ENCODE measurements around the gene RNF175.

The RNF175 gene

GRCh38 chr4:153771046-153771445 is 11.2 kb upstream of the RNF175 start:
- Histone ChIP-seq H3K9me3 (ENCODE audit: control insufficient read depth in 1 of 2, low read length in 2 of 2) (no peaks in the 10 kb centered on the region), H3K36me3 (ENCODE audit: control insufficient read depth in 1 of 2, insufficient read depth in 2 of 2, low read length in 2 of 2) (no peaks in the 10 kb centered on the region), H3K4me3 (ENCODE audit: low read depth in 1 of 2, low read length in 2 of 2) (no peak overlapping the region), H3K27me3 (ENCODE audit: control insufficient read depth in 1 of 2, insufficient read depth in 2 of 2, low read length in 2 of 2) (no peaks in the 10 kb centered on the region), H3K9ac (ENCODE audit: low read depth in 1 of 2, low read length in 2 of 2) (no peak overlapping the region), H3K27ac (ENCODE audit: low read depth, low read length) (no peak overlapping the region), H3K4me1 (ENCODE audit: control insufficient read depth in 1 of 2, insufficient read depth in 2 of 2, low read length in 2 of 2) (no peaks in the 10 kb centered on the region)

GRCh38 chr4:153766758-153767157 is 6.9 kb upstream of the RNF175 start:
- no peak overlapping the region for H3K4me3 ChIP-seq (ENCODE audit: low read depth in 1 of 2, low read length in 2 of 2)
- no peak overlapping the region for H3K9ac ChIP-seq (ENCODE audit: low read depth in 1 of 2, low read length in 2 of 2)
- no peaks in the 10 kb centered on the region for H3K27me3 ChIP-seq (ENCODE audit: control insufficient read depth in 1 of 2, insufficient read depth in 2 of 2, low read length in 2 of 2)
- H3K27ac ChIP-seq (ENCODE audit: low read depth, low read length): no peak overlapping the region
- H3K36me3 ChIP-seq (ENCODE audit: control insufficient read depth in 1 of 2, insufficient read depth in 2 of 2, low read length in 2 of 2): no peaks in the 10 kb centered on the region
- H3K9me3 ChIP-seq (ENCODE audit: control insufficient read depth in 1 of 2, low read length in 2 of 2): no peaks in the 10 kb centered on the region
- no peaks in the 10 kb centered on the region for H3K4me1 ChIP-seq (ENCODE audit: control insufficient read depth in 1 of 2, insufficient read depth in 2 of 2, low read length in 2 of 2)

- Histone ChIP-seq H3K9ac (ENCODE audit: low read depth in 1 of 2, low read length in 2 of 2) (no peak overlapping the region), H3K9me3 (ENCODE audit: control insufficient read depth in 1 of 2, low read length in 2 of 2) (no peaks in the 10 kb centered on the region), H3K27ac (ENCODE audit: low read depth, low read length) (no peak overlapping the region), H3K27me3 (ENCODE audit: control insufficient read depth in 1 of 2, insufficient read depth in 2 of 2, low read length in 2 of 2) (peaks cover 0 to 3% of the 10 kb centered on the region in 2 donors), H3K4me1 (ENCODE audit: control insufficient read depth in 1 of 2, insufficient read depth in 2 of 2, low read length in 2 of 2) (no peaks in the 10 kb centered on the region), H3K36me3 (ENCODE audit: control insufficient read depth in 1 of 2, insufficient read depth in 2 of 2, low read length in 2 of 2) (no peaks in the 10 kb centered on the region), H3K4me3 (ENCODE audit: low read depth in 1 of 2, low read length in 2 of 2) (no peak overlapping the region)
Observed at GRCh38 chr4:153765894-153766293, 6.1 kb upstream of the RNF175 start.

GRCh38 chr4:153764601-153765368 is 5.0 kb upstream of the RNF175 start:
- Histone ChIP-seq H3K27ac (ENCODE audit: low read depth, low read length) (no peak overlapping the region), H3K4me3 (ENCODE audit: low read depth in 1 of 2, low read length in 2 of 2) (no peak overlapping the region)

GRCh38 chr4:153763404-153763803 is 3.6 kb upstream of the RNF175 start:
- H3K4me1 ChIP-seq (ENCODE audit: control insufficient read depth in 1 of 2, insufficient read depth in 2 of 2, low read length in 2 of 2): peaks cover 3 to 5% of the 10 kb centered on the region in 2 donors
- peaks cover 21 to 23% of the 10 kb centered on the region in 2 donors for H3K27me3 ChIP-seq (ENCODE audit: control insufficient read depth in 1 of 2, insufficient read depth in 2 of 2, low read length in 2 of 2)
- no peak overlapping the region for H3K9ac ChIP-seq (ENCODE audit: low read depth in 1 of 2, low read length in 2 of 2)
- H3K4me3 ChIP-seq (ENCODE audit: low read depth in 1 of 2, low read length in 2 of 2): no peak overlapping the region
- no peak overlapping the region for H3K27ac ChIP-seq (ENCODE audit: low read depth, low read length)
- no peaks in the 10 kb centered on the region for H3K9me3 ChIP-seq (ENCODE audit: control insufficient read depth in 1 of 2, low read length in 2 of 2)
- H3K36me3 ChIP-seq (ENCODE audit: control insufficient read depth in 1 of 2, insufficient read depth in 2 of 2, low read length in 2 of 2): no peaks in the 10 kb centered on the region

More at GRCh38 chr4:153764601-153765368, 5.0 kb upstream of the RNF175 start:
- Histone ChIP-seq H3K27me3 (ENCODE audit: control insufficient read depth in 1 of 2, insufficient read depth in 2 of 2, low read length in 2 of 2) (peaks cover 9% of the 10 kb centered on the region in 2 donors), H3K9me3 (ENCODE audit: control insufficient read depth in 1 of 2, low read length in 2 of 2) (no peaks in the 10 kb centered on the region), H3K9ac (ENCODE audit: low read depth in 1 of 2, low read length in 2 of 2) (no peak overlapping the region), H3K4me1 (ENCODE audit: control insufficient read depth in 1 of 2, insufficient read depth in 2 of 2, low read length in 2 of 2) (no peaks in the 10 kb centered on the region), H3K36me3 (ENCODE audit: control insufficient read depth in 1 of 2, insufficient read depth in 2 of 2, low read length in 2 of 2) (no peaks in the 10 kb centered on the region)

GRCh38 chr4:153758688-153759406 is 977 bp downstream of the RNF175 start:
- no peaks in the 10 kb centered on the region for H3K9me3 ChIP-seq (ENCODE audit: control insufficient read depth in 1 of 2, low read length in 2 of 2)
- H3K36me3 ChIP-seq (ENCODE audit: control insufficient read depth in 1 of 2, insufficient read depth in 2 of 2, low read length in 2 of 2): no peaks in the 10 kb centered on the region
- no peak overlapping the region for H3K27ac ChIP-seq (ENCODE audit: low read depth, low read length)
- peak overlapping the region in 1 of 2 donors; percentile 22 for H3K4me3 ChIP-seq (ENCODE audit: low read depth in 1 of 2, low read length in 2 of 2)
- no peak overlapping the region for H3K9ac ChIP-seq (ENCODE audit: low read depth in 1 of 2, low read length in 2 of 2)
- H3K27me3 ChIP-seq (ENCODE audit: control insufficient read depth in 1 of 2, insufficient read depth in 2 of 2, low read length in 2 of 2): peaks cover 26 to 35% of the 10 kb centered on the region in 2 donors
- peaks cover 3 to 5% of the 10 kb centered on the region in 2 donors for H3K4me1 ChIP-seq (ENCODE audit: control insufficient read depth in 1 of 2, insufficient read depth in 2 of 2, low read length in 2 of 2)

GRCh38 chr4:153758136-153758535 is 1.7 kb downstream of the RNF175 start:
- peaks cover 26 to 35% of the 10 kb centered on the region in 2 donors for H3K27me3 ChIP-seq (ENCODE audit: control insufficient read depth in 1 of 2, insufficient read depth in 2 of 2, low read length in 2 of 2)
- no peak overlapping the region for H3K9ac ChIP-seq (ENCODE audit: low read depth in 1 of 2, low read length in 2 of 2)
- peaks cover 3 to 5% of the 10 kb centered on the region in 2 donors for H3K4me1 ChIP-seq (ENCODE audit: control insufficient read depth in 1 of 2, insufficient read depth in 2 of 2, low read length in 2 of 2)
- H3K36me3 ChIP-seq (ENCODE audit: control insufficient read depth in 1 of 2, insufficient read depth in 2 of 2, low read length in 2 of 2): no peaks in the 10 kb centered on the region
- no peaks in the 10 kb centered on the region for H3K9me3 ChIP-seq (ENCODE audit: control insufficient read depth in 1 of 2, low read length in 2 of 2)
- H3K4me3 ChIP-seq (ENCODE audit: low read depth in 1 of 2, low read length in 2 of 2): no peak overlapping the region
- no peak overlapping the region for H3K27ac ChIP-seq (ENCODE audit: low read depth, low read length)

- H3K4me1 ChIP-seq (ENCODE audit: control insufficient read depth in 1 of 2, insufficient read depth in 2 of 2, low read length in 2 of 2): peaks cover 3 to 5% of the 10 kb centered on the region in 2 donors
- no peak overlapping the region for H3K4me3 ChIP-seq (ENCODE audit: low read depth in 1 of 2, low read length in 2 of 2)
- H3K36me3 ChIP-seq (ENCODE audit: control insufficient read depth in 1 of 2, insufficient read depth in 2 of 2, low read length in 2 of 2): no peaks in the 10 kb centered on the region
Observed at GRCh38 chr4:153757407-153757806, 2.4 kb downstream of the RNF175 start.

GRCh38 chr4:153755186-153755585 is 4.6 kb downstream of the RNF175 start:
- no peak overlapping the region for H3K9ac ChIP-seq (ENCODE audit: low read depth in 1 of 2, low read length in 2 of 2)
- no peak overlapping the region for H3K27ac ChIP-seq (ENCODE audit: low read depth, low read length)
- no peaks in the 10 kb centered on the region for H3K9me3 ChIP-seq (ENCODE audit: control insufficient read depth in 1 of 2, low read length in 2 of 2)
- peaks cover 3 to 5% of the 10 kb centered on the region in 2 donors for H3K4me1 ChIP-seq (ENCODE audit: control insufficient read depth in 1 of 2, insufficient read depth in 2 of 2, low read length in 2 of 2)
- peaks cover 18 to 41% of the 10 kb centered on the region in 2 donors for H3K27me3 ChIP-seq (ENCODE audit: control insufficient read depth in 1 of 2, insufficient read depth in 2 of 2, low read length in 2 of 2)
- H3K4me3 ChIP-seq (ENCODE audit: low read depth in 1 of 2, low read length in 2 of 2): no peak overlapping the region
- H3K36me3 ChIP-seq (ENCODE audit: control insufficient read depth in 1 of 2, insufficient read depth in 2 of 2, low read length in 2 of 2): no peaks in the 10 kb centered on the region

More at GRCh38 chr4:153757407-153757806, 2.4 kb downstream of the RNF175 start:
- Histone ChIP-seq H3K9me3 (ENCODE audit: control insufficient read depth in 1 of 2, low read length in 2 of 2) (no peaks in the 10 kb centered on the region), H3K9ac (ENCODE audit: low read depth in 1 of 2, low read length in 2 of 2) (no peak overlapping the region), H3K27me3 (ENCODE audit: control insufficient read depth in 1 of 2, insufficient read depth in 2 of 2, low read length in 2 of 2) (peaks cover 26 to 40% of the 10 kb centered on the region in 2 donors), H3K27ac (ENCODE audit: low read depth, low read length) (no peak overlapping the region)

GRCh38 chr4:153750197-153750817 is 9.5 kb downstream of the RNF175 start:
- H3K9me3 ChIP-seq (ENCODE audit: control insufficient read depth in 1 of 2, low read length in 2 of 2): no peaks in the 10 kb centered on the region
- H3K4me3 ChIP-seq (ENCODE audit: low read depth in 1 of 2, low read length in 2 of 2): no peak overlapping the region
- no peak overlapping the region for H3K9ac ChIP-seq (ENCODE audit: low read depth in 1 of 2, low read length in 2 of 2)
- H3K27ac ChIP-seq (ENCODE audit: low read depth, low read length): no peak overlapping the region
- no peaks in the 10 kb centered on the region for H3K36me3 ChIP-seq (ENCODE audit: control insufficient read depth in 1 of 2, insufficient read depth in 2 of 2, low read length in 2 of 2)
- H3K27me3 ChIP-seq (ENCODE audit: control insufficient read depth in 1 of 2, insufficient read depth in 2 of 2, low read length in 2 of 2): peaks cover 0 to 10% of the 10 kb centered on the region in 2 donors
- H3K4me1 ChIP-seq (ENCODE audit: control insufficient read depth in 1 of 2, insufficient read depth in 2 of 2, low read length in 2 of 2): no peaks in the 10 kb centered on the region

Data from duodenal mucosa (tissue), 2 donors.